ENCODE data around the gene EPS8.

GRCh38 chr12:15763328-15763727 is 25.9 kb downstream of the EPS8 start:
- TF ChIP-seq, protein P1, sequence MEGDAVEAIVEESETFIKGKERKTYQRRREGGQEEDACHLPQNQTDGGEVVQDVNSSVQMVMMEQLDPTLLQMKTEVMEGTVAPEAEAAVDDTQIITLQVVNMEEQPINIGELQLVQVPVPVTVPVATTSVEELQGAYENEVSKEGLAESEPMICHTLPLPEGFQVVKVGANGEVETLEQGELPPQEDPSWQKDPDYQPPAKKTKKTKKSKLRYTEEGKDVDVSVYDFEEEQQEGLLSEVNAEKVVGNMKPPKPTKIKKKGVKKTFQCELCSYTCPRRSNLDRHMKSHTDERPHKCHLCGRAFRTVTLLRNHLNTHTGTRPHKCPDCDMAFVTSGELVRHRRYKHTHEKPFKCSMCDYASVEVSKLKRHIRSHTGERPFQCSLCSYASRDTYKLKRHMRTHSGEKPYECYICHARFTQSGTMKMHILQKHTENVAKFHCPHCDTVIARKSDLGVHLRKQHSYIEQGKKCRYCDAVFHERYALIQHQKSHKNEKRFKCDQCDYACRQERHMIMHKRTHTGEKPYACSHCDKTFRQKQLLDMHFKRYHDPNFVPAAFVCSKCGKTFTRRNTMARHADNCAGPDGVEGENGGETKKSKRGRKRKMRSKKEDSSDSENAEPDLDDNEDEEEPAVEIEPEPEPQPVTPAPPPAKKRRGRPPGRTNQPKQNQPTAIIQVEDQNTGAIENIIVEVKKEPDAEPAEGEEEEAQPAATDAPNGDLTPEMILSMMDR (IDR thresholded peaks at IDR 0.05), result no peak
- no peak for TF ChIP-seq POLR2A (IDR thresholded peaks at IDR 0.05)
- TF ChIP-seq POLR2AphosphoS5 (IDR thresholded peaks at IDR 0.05), result no peak

All from sigmoid colon (tissue), 4 donors.